ENCODE measurements around the gene TMTC2.

Gene TMTC2

DNA sequence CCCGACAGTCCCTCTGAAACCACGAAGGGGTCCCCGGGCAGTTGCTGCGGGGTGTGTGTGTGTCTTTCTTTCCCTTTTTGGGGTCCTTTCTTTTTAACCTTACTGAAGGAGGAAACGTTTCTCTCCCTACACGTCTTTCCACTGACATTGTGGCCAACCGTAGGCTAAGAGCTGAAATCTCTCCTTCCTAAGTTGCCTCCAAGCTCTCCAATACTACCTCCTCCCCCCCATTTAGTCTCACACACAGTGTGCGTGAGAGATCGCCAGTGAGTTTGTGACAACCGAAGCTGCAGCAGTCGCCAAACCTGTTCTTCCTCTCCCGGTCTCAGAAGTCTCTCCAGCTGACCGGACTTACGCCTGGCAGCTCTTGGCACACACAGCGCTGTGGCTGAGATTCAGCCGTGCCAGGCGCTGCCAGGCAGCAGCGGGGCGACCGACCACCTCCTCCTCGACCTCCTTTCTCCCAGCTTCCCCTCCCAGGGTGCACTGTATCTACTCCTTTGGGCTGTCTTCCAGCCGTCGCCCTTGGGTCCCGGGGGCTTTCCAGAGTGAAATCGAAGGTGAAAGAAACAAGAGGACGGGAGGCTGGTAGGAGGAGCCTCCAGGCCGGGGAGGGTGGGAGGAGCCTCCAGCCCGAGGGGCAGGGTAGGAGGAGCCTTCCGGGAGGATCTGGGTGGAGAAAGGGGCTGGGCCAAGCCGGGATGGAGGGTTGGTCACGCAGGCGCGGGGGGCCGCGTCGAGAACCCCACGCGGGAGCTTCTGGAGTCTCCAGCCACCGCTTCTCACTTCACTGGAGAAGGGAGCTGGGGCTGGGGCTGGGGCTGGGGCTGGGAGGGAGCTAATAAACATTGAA lies at the start of gene TMTC2:
Gene TMTC2 (plus strand): TSS at position 739 of the 853 bp plus-strand sequence.
- DNase-seq: peak; percentile 95 to 96

DNA sequence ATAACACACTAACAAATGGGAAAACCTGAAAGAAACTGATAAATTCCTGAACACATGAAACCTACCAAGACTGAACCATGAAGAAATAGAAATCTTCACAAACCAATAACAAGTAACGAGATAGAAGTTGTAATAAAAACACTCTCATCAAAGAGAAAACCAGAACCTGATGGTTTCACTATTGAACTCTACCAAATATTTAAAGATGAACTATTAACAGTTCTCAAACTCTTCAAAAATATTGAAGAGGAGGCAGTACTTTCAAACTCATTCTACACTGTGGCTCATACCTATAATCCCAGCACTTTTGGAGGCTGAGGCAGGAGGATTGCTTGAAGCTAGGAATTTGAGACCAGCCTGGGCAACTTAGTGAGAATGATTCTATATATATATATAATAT lies 48.4 kb upstream of the TMTC2 start:
- no peak for DNase-seq

DNA sequence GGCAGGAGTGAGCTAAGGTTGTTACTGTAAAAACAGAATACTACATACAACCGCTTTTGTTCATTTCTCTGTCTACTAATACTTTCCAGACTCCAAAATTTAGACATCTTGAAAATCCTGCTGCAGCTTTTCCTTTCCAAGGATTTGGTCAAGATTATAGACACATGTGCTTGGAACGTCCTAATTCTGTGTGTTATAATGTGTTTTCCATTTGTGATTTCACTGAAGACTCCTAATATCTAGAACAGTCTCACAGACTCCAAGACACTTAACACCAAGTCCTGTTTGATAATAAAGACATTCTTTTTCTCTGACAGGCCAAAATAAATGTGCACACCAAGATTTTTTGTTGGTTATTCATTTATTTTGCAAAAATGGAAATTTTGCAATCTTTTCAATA lies 41.8 kb upstream of the TMTC2 start:
- DNase-seq: no peak

DNA sequence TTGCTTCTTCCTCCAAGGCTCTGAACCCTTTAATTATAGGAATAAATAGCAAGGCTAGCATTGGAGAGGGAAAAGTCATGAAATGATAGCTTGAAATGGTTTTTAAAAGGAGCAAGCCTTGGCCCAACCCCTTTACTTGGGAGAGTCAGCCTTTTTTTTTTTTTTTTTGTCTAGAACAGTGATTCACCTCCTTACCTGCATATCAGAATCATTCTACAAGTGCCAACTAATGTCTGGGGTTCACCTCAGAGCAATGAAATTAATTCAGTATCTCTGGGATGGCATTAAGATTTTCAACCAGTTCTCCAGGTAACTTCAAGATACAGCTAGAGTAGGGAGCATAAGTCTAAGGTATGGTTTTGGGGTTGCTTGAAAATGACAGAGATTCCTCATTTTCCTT lies 41.3 kb upstream of the TMTC2 start:
- DNase-seq: no peak

DNA sequence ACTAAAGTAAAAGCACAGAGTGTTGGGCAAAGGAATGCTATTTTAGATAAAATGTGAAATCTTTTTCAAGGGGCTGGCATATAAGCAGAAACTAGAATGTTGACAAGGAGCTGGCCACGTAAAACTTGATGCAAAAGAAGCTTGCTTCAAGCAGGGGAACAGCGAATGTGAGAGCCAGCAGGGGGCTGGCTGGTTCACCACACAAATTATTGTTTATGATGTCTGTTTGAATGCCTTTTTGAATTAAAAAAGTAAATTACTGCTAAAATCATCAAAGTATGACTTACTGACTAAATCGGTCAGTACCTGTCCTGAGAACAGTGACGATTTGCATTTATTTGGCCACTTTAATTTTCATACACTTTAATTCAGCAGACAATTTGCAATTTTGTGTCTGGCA lies 38.9 kb upstream of the TMTC2 start:
- no peak for DNase-seq

DNA sequence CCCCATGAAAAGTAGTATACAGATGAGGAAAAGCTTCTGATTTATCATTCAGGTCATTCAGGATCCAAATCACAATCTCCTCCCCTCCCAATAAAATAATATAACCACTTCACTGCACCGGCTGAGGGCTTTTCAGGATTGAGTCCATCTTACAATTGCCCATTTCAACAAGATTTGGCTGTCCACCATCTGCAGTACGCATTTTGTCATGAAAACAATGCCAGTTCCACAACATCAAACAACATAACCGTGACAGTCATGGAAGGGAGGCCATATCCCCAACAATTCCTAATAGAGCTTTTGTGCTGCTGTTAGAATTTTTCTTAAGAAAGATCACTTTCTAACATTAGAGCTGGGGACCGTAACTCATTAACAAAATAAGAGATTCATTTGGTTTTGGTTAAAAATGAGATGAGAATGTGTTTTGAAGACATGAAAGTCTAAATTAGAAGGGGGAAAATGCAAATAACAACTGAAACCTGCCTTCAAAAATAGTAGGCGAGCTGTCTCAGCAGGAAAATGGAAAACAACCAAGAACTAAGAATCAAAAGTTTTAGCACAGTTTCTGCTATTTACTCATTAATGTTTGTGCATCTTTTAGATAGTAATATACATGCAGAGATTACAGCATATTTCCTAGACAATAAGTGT lies 38.3 kb upstream of the TMTC2 start:
- DNase-seq: no peak

DNA sequence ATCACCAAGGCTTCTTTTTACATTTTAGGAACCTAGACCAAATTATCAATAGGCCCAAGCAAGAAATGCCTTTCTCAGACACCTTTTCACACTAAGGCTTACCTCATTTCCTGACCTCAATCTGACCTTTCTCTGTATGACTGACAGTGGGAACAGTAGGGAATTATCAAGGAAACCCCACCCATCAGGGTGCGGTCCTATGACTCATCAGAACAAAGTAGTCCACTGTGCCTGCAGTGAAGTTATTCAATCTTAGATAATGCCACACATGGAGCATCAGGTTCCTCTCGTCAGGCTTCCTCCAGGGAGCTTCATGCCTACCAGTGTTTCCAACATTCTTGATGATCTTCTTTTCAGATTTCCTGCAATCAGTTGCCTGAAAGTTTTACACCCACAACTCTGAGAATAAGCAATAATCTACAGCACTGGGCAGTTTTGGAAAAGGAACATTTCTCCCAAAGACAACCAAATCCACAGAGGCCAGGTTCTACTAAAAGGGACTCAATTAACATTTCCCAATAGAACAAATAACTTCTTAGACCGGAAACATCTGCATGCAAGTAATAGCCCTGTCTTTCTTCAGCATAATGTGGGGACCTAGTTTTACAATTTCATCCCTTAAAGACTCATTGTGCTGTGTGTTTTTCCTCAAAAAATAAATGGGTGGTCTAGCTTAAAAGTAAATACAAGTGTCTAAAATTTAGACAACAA lies 35.9 kb upstream of the TMTC2 start:
- no peak for DNase-seq

DNA sequence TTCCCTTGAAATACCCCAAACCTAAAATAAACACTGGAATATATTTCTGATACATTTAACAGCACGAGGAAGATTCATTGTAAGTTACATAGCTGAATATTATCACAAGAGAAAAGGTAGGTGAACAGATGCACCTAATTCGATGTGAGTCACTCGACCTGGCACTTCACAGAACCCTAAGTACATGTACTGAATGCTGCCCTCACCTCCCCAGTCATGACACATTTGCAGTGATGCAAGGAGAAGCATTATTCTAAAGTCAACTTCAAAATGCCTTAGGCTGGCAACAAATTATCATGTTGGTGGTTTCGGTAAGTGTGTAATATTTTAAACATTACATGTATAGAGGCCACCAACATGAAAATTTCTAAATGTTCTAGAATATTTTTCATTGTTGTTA lies 35.2 kb upstream of the TMTC2 start:
- DNase-seq: no peak

DNA sequence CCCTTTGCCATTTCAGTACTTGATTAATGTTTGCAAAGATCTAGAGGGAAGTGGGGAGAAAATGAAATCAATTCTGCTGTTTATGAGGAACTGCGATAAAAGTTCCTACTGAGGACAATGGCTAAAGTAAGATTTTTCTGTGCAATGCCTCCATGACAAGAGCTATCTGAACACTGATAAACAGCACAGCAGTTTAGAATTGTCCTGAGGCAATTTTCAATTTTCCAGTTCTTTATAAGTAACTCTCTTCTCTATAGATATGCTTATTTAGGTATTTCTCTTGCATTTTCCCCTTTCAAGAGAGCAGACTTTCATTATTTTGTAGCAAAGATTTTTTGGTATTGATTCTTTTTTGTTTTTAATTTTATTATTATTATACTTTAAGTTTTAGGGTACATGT lies 34.6 kb upstream of the TMTC2 start:
- DNase-seq: no peak

DNA sequence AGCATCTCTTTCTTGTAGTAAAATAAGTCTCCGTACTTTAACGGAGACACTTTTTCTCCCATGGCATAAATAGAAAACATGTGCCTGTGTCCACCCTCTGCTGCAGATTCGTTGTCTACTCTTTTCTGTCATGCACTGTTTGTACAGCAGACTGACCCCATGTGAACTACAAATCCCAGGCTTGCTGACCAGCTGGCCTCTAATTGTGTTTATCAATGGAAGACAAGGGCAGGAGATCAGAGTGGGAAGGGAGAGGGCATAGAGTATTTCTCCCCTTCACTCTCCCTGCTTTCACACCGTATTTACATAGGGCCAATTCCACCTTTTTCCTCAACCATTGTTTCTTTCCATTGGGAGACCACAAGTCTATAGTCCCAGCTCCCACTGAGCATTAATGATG lies 31.0 kb upstream of the TMTC2 start:
- DNase-seq: no peak

DNA sequence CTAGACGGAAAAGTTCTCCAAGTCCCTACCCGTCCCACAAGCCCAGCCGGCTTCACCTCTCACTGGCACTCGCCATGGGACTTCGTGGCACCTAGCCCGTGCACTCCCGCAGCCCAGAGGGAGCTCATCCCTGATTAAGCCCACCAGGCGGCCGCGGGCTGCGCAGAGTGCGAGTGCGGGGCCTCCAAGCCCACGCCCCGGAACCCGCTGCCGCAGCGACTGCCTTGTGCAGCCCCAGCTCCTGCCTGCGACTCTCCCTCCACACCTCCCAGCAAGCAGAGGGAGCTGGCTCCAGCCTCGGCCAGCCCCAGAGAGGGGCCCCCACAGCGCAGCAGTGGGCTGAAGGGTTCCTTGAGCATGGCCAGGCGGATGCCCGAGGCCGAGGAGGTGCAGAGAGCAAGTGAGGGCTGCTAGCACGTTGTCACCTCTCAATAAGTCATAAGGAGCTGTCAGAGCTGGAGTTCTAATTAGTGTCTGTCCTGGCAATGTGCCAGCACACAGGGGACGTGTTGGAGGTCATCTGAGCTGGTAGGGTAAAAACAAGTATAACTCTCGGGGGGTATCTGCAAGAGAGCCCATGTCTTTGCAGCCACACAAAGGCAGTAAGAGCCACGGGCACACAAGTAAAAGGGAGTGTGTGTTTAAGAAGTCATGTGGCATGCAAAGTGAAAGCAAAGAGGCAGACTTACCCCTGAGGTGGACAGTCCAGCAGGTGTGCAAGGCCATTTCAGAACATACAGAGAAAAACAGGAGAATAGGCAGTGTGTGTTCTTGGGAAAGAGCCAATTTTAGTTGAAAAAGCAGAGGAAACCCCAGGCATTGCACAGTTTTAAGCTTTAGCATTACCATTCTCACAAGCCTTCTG lies 27.1 kb upstream of the TMTC2 start:
- no peak for DNase-seq

DNA sequence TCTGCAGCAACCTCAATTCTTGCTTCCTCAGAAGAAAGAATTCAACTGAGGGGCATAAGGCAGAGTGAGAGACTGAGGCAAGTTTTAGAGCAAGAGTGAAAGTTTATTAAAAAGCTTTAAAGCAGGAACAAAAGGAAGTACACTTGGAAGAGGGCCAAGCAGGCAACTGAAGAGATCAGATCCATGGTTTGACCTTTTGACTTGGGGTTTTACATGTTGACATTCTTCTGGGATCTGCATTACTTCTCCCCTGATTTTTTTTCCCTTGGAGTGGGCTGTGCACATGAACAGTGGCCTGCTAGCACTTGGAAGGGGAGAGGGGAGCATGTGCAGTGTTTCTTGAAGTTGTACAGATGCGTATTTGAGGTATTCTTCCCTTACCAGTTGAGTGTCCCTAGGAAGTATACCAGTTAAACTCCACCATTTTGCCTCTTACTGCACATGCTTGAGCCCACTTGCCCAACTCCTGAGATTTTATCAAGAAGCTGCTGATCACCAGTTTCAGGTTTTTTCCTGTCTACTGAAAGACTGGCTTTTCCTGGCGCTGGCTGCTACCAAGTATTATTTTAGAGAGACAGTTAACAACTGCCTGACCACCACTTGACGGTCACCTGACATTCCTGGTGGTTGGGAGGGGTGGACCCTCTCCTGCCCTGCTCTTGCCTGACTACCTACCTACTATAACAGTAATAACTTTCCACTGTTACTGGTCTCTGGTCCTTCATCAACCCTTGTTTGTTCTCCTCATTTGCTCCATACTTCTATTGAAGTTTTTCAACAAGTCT lies 26.0 kb upstream of the TMTC2 start:
- DNase-seq: no peak

DNA sequence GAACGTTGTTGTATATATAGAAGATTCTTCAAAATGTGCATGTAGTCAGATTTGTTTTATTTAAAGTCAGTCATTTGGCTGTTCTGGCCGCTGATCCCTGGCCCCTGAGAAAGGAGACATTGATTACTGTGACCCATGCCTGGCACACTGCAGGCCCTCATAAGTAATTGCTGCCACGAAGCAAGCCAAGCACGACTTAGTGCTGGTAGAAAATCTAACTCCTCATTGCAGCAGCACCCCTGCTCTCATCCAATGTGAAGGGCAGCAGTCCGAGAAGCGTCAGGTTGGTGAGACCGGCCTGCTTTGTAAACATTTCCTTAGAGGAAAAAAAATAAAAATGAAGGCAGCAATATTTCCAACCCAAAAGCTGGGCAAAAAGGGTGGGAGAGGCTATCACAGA lies 22.8 kb upstream of the TMTC2 start:
- DNase-seq: no peak

DNA sequence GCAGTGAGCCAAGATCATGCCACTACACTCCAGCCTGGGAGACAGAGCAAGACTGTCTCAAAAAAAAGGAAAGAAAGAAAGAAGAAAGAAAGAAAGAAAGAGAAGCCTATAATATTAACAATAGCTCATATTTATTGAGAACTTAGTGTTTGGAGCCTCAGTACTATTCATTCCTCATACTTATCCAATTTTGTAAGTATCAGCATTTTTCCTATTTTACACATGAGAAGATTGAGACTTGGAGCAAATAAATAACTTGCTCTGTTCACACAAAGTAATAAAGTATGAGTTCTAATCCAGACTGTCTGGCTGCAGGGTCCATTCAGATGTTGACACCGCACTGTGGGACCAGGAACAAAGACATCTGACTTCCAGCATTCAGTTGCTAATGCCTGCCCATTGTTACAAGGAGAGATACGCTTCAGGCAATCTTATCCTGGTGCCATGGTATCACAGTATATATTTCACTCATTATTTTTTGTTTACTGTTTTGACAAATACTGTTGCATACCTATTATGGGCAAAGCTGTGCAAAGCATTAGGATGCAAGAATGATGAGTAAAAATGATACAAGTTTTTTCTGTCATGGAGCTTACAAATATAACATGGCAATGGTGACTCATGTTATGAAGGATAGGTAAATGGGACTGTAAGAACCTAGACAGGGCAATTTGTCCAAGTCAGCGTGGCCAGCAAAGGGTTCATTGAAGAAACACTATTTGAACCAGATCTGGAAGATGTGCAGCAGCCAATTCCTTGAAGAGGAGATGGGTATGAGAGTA lies 21.4 kb upstream of the TMTC2 start:
- DNase-seq: no peak

DNA sequence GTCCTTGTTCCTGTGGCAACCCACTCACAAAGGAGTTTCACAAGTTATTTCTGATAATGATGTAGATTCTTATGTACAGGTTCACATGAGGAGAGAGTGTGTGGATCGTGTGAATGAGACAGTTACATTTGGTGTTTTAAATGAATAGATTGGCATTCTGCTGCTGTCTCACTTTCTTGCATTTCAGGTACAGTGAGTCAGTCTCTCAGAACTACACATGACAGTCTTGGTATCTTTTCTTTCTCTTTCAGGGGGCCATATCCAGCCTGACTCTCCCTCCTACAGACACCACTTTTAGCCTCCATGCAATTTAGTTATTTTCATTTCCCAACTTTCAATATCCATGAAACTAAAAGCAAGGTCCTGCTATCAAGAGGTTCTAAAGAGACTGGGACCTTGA lies 19.9 kb upstream of the TMTC2 start:
- no peak for DNase-seq

DNA sequence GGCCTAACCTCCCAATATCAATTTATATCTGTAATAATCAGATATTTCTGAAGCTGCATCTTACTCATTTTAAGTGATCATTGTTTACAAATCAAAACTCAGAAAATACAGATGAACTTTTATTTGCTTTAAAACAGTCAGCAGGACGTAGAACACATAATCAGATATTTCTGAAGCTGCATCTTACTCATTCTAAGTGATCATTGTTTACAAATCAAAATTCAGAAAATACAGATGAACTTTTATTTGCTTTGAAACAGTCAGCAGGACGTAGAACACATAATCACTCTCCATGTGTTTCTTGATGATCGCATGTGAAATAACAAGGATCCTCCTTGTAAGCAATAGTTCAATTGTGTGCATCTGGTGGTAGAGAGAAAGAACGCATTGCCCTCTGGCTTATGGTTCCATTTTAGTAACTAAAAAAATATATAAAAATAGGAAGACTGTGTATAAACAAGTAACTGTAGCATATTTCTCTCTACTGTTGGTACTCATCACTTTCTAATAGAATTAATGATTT lies 15.0 kb upstream of the TMTC2 start:
- DNase-seq: no peak

DNA sequence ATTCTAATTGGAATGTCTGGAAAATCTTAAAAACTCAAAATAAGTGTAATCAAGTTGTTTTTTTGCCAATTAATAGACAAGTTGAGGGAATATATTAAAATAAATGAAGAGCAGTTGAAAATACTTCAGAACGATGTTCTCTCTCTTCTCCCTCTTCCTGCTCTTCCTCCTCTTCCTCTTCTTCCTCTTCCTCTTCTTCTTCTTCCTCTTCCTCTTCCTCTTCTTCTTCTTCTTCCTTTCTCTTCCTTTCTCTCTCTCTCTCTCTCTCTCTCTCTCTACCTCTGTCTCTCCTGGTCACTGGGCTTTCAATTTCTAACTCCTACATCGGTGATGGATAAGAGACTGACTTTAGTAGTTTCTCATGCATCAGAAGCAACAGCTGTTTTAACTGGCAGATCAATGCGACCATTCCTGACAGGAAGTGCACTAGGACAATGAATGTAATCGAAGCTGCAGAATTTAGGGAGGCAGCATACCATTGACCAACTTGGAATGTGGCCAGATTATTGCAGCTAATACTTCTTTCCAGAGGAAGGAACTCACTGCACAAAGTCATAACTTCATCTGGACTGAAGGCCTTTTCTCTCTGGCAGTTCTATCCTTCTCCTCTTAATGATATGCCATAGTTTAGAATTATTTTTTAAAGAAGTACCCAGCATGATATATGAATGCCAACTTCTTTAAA lies 13.8 kb upstream of the TMTC2 start:
- no peak for DNase-seq

DNA sequence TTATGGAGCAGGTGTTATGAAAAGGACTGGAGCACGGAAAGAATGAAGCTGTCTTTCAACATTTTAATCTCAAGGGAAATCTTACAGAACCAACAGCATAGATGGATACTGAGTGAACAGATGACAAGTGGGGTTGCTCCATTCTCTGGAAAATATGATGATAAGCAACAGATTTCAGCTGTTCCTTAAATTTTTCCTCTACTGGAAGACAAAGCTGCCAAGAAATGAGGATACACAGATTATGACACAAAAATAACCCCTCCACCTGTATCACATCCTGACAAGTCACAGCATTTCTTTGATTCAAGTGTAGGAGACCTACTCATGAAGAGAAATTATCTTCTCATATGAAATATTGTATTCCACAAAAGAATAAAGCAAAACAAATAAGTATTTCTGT lies 13.0 kb upstream of the TMTC2 start:
- no peak for DNase-seq

DNA sequence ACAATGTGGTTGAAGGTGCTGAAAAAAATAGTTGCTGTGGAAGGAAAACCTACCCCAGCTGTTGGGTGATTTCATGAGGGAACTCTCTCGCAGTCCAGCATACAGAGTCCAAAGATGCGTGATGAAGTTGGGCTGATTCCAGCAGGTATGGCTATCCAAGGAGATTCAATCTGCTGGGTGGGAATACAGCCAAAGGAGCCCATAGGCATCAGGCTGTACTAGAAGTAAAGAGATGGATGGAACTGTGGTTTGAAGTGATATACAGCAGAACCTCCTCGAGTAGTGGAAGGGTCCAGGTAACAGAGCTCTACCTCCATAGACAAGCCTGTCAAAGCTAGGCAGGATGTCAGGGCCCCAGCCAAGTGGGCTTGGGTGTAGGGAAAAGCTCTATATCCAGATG lies 11.5 kb upstream of the TMTC2 start:
- DNase-seq: no peak

DNA sequence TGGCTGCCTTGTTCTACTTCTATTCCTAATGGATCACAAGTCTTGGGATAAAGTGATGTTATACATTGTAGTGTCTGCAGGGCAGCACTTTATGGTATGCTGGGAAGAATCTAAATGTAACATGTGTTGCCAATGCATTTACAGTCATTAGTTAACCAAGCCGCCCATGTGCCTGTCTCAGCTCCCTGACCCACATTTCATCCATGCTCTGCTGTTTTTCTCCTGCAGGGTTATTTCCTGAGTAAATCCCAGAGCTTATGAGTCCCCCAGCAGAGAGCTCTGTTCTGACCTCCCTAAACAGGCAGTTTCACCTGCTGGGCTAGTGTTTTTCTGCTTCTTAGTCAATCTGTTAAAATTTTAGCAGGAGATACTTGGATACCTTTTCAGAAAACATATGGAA lies 4.4 kb upstream of the TMTC2 start:
- no peak for DNase-seq
